ACC112 (cell line): ENCODE data around the gene ATG101.
A peak's percentile ranks its signal among the peaks of the same experiment; 100 is the strongest.

Experiments
- H2AFZ ChIP-seq: fragments of 200-600 bp; sonication (generic); one replicate; pipeline ENCODE4 v1.6.0; 2017; ENCODE audit warnings: antibody characterized with exemption, low read length; ENCODE audit not compliant: unreplicated experiment
- H3K27ac ChIP-seq: fragments of 200-600 bp; sonication (generic); 2 replicates; pipeline ENCODE4 v1.5.1; 2014; ENCODE audit warnings: low read depth, mild to moderate bottlenecking, antibody characterized with exemption, low read length, moderate library complexity
- H3K27me3 ChIP-seq: fragments of 200-600 bp; sonication (generic); 2 replicates; pipeline ENCODE4 v1.6.1; 2014; ENCODE audit warnings: mild to moderate bottlenecking, antibody characterized with exemption, low read length, moderate library complexity, mixed read lengths; ENCODE audit not compliant: insufficient read depth
- H3K36me3 ChIP-seq: fragments of 200-600 bp; sonication (generic); 2 replicates; pipeline ENCODE4 v1.6.1; 2016; ENCODE audit warnings: mild to moderate bottlenecking, antibody characterized with exemption, low read length, moderate library complexity, mixed read lengths; ENCODE audit not compliant: insufficient read depth
- H3K4me1 ChIP-seq: fragments of 200-600 bp; sonication (generic); one replicate; pipeline ENCODE4 v1.6.1; 2016; ENCODE audit warnings: low read length, mixed read lengths; ENCODE audit not compliant: insufficient read depth, unreplicated experiment, control insufficient read depth
- H3K4me3 ChIP-seq: fragments of 200-600 bp; sonication (generic); 2 replicates; pipeline ENCODE4 v1.5.1; 2014; ENCODE audit warnings: mild to moderate bottlenecking, low read depth, low read length
- H3K79me2 ChIP-seq: fragments of 200-600 bp; sonication (generic); one replicate; pipeline ENCODE4 v1.6.0; 2016; ENCODE audit warnings: low read length; ENCODE audit not compliant: control insufficient read depth, unreplicated experiment, insufficient read depth

ATG101 gene

DNA sequence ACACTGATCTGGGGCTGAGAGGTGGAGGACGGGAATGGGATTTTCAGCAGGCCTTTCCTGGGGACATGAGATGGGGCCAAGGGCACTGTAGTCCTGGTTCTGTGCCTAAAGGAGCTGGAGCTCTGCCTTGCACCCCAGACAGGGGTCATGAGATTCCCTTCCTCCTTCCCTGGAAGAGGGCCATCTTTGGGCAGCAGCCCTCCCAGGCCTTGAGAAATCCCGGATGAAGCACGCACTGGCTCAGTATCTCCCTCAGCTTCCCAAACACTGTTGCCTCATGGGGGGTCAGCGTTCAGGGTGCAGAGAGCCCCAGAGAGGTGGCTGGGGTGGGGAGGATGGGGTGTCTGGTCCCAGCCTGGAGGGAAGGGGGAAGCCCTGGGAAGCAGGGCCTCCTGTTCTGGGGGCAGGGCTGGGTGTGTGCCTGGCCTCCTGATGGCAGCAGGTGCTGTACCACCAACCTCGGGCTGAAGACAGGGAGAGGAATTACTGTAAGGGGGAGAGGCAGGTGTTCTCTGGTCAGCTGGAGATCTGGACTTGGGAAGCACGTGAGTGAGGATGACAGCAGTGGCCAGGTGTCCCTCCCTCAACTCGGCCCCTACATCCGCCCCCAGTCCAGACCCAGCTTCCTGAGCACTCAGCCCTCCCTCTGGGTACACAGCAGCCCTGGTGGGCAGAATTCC, 26.9 kb upstream of the ATG101 start:
- Histone ChIP-seq H3K36me3 (no peaks in the 10 kb centered on the region), H3K27me3 (no peaks in the 10 kb centered on the region), H2AFZ (no peak overlapping the region), H3K4me1 (peaks cover 31% of the 10 kb centered on the region), H3K27ac (no peak overlapping the region), H3K4me3 (no peak overlapping the region), H3K79me2 (no peaks in the 10 kb centered on the region)

DNA sequence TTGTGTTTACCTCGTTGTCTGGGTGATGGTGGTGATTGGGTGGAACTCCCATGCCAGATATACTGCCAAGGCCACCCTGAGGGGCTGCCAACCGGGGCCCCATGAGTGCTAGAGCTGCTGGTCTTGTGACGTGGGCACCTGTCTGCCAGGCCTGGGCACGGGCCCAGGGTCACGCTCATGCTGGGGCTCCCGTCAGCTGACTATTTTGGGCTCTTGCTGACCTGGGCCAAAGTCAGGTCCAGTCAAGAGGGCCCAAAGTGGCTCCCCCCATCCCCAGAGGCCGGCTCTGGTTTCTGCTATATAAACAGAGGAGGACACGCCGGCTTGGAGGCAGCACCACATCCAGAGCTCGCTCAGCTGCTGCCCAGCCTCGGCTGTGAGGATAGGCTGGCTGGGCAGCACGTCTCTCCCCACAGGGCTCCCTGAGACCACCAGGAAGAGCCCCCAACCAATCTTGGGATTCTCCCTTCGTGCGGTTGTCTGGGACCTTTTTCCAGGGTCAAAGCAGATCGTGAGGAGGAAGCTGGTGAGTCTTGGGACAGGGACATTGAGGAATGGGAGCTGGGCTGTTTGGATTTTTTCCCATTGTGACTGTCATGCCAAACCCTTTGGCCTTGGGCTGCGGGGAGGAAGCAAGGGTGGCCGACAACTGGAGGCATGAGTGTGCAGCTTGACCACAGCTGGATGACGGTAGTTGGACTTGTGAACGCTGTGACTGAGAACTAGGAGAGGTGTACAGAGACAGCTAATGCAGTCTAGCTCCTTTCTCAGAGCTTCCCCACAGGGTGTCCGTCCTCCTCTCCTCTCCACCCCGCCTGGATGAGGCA, 26.2 kb upstream of the ATG101 start:
- no peak overlapping the region for H3K4me3 ChIP-seq
- no peak overlapping the region for H2AFZ ChIP-seq
- H3K4me1 ChIP-seq, result peaks cover 26% of the 10 kb centered on the region
- no peaks in the 10 kb centered on the region for H3K36me3 ChIP-seq
- H3K79me2 ChIP-seq, result no peaks in the 10 kb centered on the region
- peak overlapping the region; percentile 51 for H3K27ac ChIP-seq
- H3K27me3 ChIP-seq, result no peaks in the 10 kb centered on the region

DNA sequence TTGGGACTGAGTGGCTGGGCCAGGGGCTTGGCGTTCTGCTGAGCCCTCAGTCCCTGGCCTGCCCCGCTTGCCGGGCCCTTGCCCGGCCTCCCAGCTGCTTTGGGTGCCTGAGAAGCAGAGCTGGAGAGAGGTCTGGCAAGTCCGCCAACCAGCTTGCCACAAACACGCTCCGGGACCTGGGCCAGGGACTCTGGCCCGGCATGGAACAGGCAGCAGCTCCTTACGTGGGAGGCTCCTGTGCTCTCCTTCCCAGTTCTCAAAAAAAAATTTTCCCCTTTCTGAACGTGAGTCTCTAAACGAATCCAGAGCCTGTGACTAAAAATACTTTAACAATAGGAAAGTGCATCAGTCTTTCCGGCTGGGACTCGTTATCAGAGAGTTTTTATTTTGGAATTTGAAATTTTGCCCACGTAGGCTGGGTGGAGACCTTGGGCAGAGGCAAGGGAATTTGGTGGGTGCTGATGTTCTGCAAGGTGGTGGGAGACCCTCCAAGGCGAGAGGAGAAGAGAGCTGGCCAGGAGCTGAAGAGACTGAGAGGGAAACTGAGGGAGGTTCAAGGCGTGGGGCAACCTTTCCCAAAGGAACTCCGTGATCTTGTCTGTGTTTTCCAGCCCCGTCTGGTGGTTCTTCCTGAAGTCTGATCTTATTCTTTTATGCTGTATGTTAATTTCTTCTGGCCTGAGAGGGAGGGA, 25.3 kb upstream of the ATG101 start:
- Histone ChIP-seq H3K36me3 (no peaks in the 10 kb centered on the region), H2AFZ (no peak overlapping the region), H3K4me3 (no peak overlapping the region), H3K27ac (peak overlapping the region; percentile 51), H3K79me2 (no peaks in the 10 kb centered on the region), H3K27me3 (no peaks in the 10 kb centered on the region), H3K4me1 (peaks cover 23% of the 10 kb centered on the region)

DNA sequence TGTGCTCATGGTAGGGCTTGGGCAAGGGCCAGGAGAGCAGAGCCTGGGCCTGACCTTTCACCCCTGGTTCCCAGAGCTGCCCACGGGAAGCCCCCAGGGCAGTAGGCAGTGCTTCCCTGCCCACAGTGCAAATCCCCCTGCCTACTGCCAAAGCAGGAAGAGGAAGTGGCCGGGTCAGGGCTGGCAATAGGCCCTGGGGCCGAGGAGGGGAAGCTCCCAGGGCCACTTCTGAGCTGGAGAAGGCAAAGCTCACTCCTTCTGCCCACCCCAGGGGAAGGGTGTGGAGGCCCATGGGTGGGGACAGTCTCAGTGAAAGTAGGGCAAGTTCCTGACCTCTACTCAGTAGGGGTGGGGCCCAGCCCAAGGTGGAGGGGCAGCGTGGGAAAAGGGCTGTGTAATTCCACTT, 24.0 kb upstream of the ATG101 start:
- no peak overlapping the region for H2AFZ ChIP-seq
- H3K79me2 ChIP-seq, result no peaks in the 10 kb centered on the region
- H3K27ac ChIP-seq, result no peak overlapping the region
- no peaks in the 10 kb centered on the region for H3K36me3 ChIP-seq
- no peak overlapping the region for H3K4me3 ChIP-seq
- no peaks in the 10 kb centered on the region for H3K27me3 ChIP-seq
- H3K4me1 ChIP-seq, result peaks cover 33% of the 10 kb centered on the region

DNA sequence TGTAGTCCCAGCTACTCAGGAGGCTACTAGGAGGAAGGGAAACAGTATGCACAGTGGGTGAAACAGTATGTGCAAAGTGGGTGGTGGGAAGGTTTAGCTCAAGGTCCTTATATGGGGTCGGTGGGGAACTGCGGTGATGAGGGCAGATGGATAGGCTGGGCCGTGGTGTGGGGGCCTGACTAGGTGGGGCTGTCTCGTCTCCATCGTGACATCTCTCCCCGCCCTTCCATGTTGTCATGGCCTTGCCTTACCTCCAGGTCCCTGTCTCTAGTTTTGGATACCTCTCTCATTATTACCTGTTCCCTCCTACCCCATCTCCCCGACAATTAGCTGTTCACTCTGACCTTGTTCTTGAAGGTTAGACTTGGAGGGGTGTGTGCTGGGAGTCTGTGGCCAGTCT, 22.9 kb upstream of the ATG101 start:
- Histone ChIP-seq H3K27me3 (no peaks in the 10 kb centered on the region), H3K36me3 (no peaks in the 10 kb centered on the region), H3K4me3 (no peak overlapping the region), H3K79me2 (no peaks in the 10 kb centered on the region), H3K27ac (no peak overlapping the region), H2AFZ (no peak overlapping the region), H3K4me1 (peaks cover 33% of the 10 kb centered on the region)

DNA sequence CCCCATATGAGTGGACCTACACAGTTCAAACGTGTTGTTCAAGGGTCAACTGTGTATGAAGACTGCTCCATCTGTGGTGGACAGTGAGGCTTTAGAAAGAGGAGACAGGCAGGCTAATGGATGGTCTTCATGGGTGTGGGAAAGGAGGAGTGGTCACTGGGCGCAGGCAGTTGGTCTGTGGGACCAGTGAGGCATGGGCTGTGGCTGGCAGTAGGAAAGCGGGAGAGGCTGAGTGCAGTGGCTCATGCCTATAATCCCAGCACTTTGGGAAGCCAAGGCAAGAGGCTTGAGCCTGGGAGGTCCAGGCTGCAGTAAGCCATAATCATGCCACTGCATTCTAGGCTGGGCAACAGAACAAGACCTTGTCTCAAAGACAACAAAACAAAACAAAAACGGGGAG, 20.5 kb upstream of the ATG101 start:
- Histone ChIP-seq H3K79me2 (no peaks in the 10 kb centered on the region), H3K27me3 (no peaks in the 10 kb centered on the region), H3K4me3 (no peak overlapping the region), H3K27ac (no peak overlapping the region), H3K36me3 (no peaks in the 10 kb centered on the region), H2AFZ (no peak overlapping the region), H3K4me1 (peaks cover 23% of the 10 kb centered on the region)

DNA sequence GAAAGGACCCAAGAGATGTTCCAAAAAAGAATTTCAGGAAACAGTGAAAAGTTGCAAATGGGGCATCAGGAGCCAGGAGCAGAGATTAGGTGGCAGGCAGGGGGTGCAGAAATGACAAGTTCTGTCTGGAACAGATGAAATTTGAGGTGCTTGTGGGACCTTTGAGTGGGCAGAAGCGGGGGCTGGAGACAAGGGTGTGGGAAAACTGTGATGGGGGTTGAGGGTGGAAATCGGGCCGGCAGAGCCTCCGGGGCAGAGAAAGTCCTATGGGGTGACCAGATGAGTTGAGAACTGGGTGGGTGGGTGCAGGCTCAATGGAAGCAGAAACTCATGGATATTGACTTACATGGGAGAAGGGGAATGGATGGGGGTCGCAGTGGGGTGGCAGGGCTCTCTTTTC, 20.1 kb upstream of the ATG101 start:
- peaks cover 19% of the 10 kb centered on the region for H3K4me1 ChIP-seq
- no peaks in the 10 kb centered on the region for H3K36me3 ChIP-seq
- H2AFZ ChIP-seq, result no peak overlapping the region
- H3K4me3 ChIP-seq, result peak overlapping the region; percentile 77; the same call in 1 of the 2 replicates
- H3K27ac ChIP-seq, result peak overlapping the region; percentile 83; the same call in 1 of the 2 replicates
- H3K79me2 ChIP-seq, result no peaks in the 10 kb centered on the region
- no peaks in the 10 kb centered on the region for H3K27me3 ChIP-seq

DNA sequence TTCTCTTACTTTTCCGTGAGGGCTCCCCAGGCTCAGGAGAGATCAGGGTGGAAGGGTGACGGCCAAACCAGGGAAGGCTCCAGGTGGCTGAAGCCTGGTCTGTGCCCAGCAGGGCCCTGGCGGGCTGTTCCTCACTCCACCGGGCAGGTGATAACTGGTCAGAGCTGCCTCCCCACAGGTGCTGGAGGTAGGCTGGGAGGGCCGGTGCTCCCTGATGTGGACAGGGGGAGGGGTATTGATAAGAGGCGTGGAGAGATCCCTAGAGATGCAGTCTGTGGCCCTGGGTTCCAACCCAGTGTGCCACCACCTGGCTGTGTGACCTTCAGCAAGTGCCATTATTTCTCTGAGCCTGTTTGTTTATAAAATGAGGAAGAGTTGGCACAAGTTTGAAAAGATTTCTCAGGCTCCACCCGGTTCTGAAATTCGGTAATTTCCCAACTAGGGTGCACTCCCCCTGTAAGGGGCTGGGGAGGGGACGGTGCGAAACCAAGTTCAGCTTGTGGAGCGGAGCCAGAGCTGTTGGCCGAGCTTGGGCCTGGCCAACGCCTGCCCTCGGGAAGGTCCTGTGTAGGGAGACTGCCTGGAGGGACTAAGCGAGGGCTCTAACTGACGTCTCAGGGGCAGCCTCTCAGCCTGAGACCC, 19.5 kb upstream of the ATG101 start:
- H3K4me1 ChIP-seq, result peaks cover 19% of the 10 kb centered on the region
- H3K27me3 ChIP-seq, result no peaks in the 10 kb centered on the region
- H3K27ac ChIP-seq, result peak overlapping the region; percentile 83
- no peaks in the 10 kb centered on the region for H3K36me3 ChIP-seq
- H3K79me2 ChIP-seq, result no peaks in the 10 kb centered on the region
- H3K4me3 ChIP-seq, result peak overlapping the region; percentile 77
- peak overlapping the region; percentile 17 for H2AFZ ChIP-seq

DNA sequence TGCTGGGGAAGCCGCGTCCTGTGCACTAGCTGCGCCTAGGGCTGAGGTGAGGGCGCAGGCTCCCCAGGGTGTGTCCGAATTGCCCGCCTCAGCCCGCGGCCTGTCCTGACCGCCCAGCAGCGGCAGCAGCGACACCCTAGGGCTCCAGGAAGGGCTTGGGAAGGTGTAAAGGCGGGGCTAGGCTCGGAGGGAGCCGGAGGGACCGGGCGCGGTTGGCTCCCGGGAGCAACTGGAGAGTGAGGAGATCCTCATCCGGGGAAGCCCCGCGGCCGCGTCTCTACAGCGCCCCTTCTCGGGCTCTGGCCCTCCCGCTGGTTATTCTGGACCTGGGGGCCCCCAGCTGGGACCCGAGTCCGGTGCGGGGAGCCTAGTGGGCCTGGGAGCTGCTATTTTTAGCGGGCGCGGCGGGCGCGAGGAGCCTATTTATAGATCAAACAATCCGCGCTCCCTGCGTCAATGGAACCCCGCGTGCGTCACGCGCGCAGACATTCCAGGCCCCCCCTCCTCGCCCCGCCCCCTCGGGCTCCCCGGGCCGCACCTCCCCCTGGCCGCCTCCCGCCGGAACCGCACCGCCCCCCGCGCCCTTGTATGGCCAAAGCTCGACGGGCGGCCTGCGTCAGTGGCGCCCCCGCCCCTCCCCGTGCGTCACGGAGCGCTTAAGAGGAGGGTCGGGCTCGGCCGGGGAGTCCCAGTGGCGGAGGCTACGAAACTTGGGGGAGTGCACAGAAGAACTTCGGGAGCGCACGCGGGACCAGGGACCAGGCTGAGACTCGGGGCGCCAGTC, 18.8 kb upstream of the ATG101 start, which contains the start of gene NR4A1:
TSS of gene NR4A1 (plus strand) at position 685 of the 784 bp plus-strand sequence. CDS start 2,887 bp downstream, outside the sequence.
- no peaks in the 10 kb centered on the region for H3K36me3 ChIP-seq
- H3K27me3 ChIP-seq, result no peaks in the 10 kb centered on the region
- H3K27ac ChIP-seq, result peak within 1 kb of the TSS; percentile 83
- peak within 1 kb of the TSS; percentile 77 for H3K4me3 ChIP-seq
- peaks cover 13% of the 10 kb centered on the region for H3K4me1 ChIP-seq
- peak within 1 kb of the TSS; percentile 17 for H2AFZ ChIP-seq
- H3K79me2 ChIP-seq, result no peaks in the 10 kb centered on the region
